GM12872 (cell line): ENCODE data around the gene CLDN1.

Source experiments
- CTCF ChIP-seq: IDR thresholded peaks from 3 replicates; pipeline ENCODE4 v1.5.1; 2011; ENCODE audit warnings: low read depth, mild to moderate bottlenecking, low read length, moderate library complexity; ENCODE audit not compliant: insufficient read depth

Gene CLDN1

GRCh38 chr3:190272747-190273146 lies 49.5 kb downstream of the CLDN1 start:
- no peak for TF ChIP-seq CTCF

- TF ChIP-seq CTCF = no peak
Observed at GRCh38 chr3:190269101-190269500, 53.1 kb downstream of the CLDN1 start.

- no peak for TF ChIP-seq CTCF
Observed at GRCh38 chr3:190266913-190267290, 55.3 kb downstream of the CLDN1 start.

GRCh38 chr3:190266265-190266912 lies 55.9 kb downstream of the CLDN1 start:
- TF ChIP-seq CTCF = no peak

- no peak for TF ChIP-seq CTCF
Observed at GRCh38 chr3:190265796-190266195, 56.5 kb downstream of the CLDN1 start.

- TF ChIP-seq CTCF = no peak
Observed at GRCh38 chr3:190265126-190265525, 57.1 kb downstream of the CLDN1 start.

GRCh38 chr3:190261740-190262139 lies 60.5 kb downstream of the CLDN1 start:
- no peak for TF ChIP-seq CTCF
